Measurements from ENCODE around the gene MSANTD3.

Gene MSANTD3

GRCh38 chr9:100465761-100466160 lies 38.8 kb downstream of the MSANTD3 start:
- DNase-seq (ENCODE audit: low read depth), result no peak

GRCh38 chr9:100466171-100466828 lies 39.4 kb downstream of the MSANTD3 start:
- no peak for DNase-seq (ENCODE audit: low read depth)

GRCh38 chr9:100466829-100467221 lies 39.9 kb downstream of the MSANTD3 start:
- no peak for DNase-seq (ENCODE audit: low read depth)

- DNase-seq (ENCODE audit: low read depth), result no peak
Measured at GRCh38 chr9:100468041-100468440, 41.1 kb downstream of the MSANTD3 start.

- no peak for DNase-seq (ENCODE audit: low read depth)
Measured at GRCh38 chr9:100472268-100472667, 45.3 kb downstream of the MSANTD3 start.

- DNase-seq (ENCODE audit: low read depth), result no peak
Measured at GRCh38 chr9:100472788-100473275, 45.9 kb downstream of the MSANTD3 start, which contains the start of gene TMEFF1. Gene TMEFF1 (plus strand): TSS chr9:100473149. CDS start chr9:100473545, 396 bp downstream.

GRCh38 chr9:100473276-100474081 lies 46.5 kb downstream of the MSANTD3 start:
- DNase-seq (ENCODE audit: low read depth), result no peak

GRCh38 chr9:100474082-100474923 lies 47.4 kb downstream of the MSANTD3 start:
- no peak for DNase-seq (ENCODE audit: low read depth)

GRCh38 chr9:100474924-100475276 lies 48.0 kb downstream of the MSANTD3 start:
- no peak for DNase-seq (ENCODE audit: low read depth)

GRCh38 chr9:100477241-100477640 lies 50.3 kb downstream of the MSANTD3 start:
- no peak for DNase-seq (ENCODE audit: low read depth)

- DNase-seq (ENCODE audit: low read depth), result no peak
Measured at GRCh38 chr9:100478192-100478591, 51.2 kb downstream of the MSANTD3 start.

GRCh38 chr9:100479820-100480219 lies 52.9 kb downstream of the MSANTD3 start:
- DNase-seq (ENCODE audit: low read depth), result no peak

GRCh38 chr9:100485196-100485595 lies 58.3 kb downstream of the MSANTD3 start:
- DNase-seq (ENCODE audit: low read depth), result no peak

GRCh38 chr9:100486479-100487176 lies 59.7 kb downstream of the MSANTD3 start:
- no peak for DNase-seq (ENCODE audit: low read depth)

GRCh38 chr9:100488177-100488576 lies 61.2 kb downstream of the MSANTD3 start:
- DNase-seq (ENCODE audit: low read depth), result no peak

GRCh38 chr9:100489836-100490235 lies 62.9 kb downstream of the MSANTD3 start:
- no peak for DNase-seq (ENCODE audit: low read depth)

- no peak for DNase-seq (ENCODE audit: low read depth)
Measured at GRCh38 chr9:100492952-100493351, 66.0 kb downstream of the MSANTD3 start.

- no peak for DNase-seq (ENCODE audit: low read depth)
Measured at GRCh38 chr9:100498592-100498991, 71.6 kb downstream of the MSANTD3 start.

- no peak for DNase-seq (ENCODE audit: low read depth)
Measured at GRCh38 chr9:100499460-100499859, 72.5 kb downstream of the MSANTD3 start.

- no peak for DNase-seq (ENCODE audit: low read depth)
Measured at GRCh38 chr9:100499866-100500265, 72.9 kb downstream of the MSANTD3 start.
